SK-N-MC (cell line): Measurements from ENCODE around the gene NPEPL1.

Experiments
- DNase-seq: peaks from one replicate; pipeline ENCODE4 v3.0.0-alpha.2; 2011; ENCODE audit warnings: low read depth, low spot score
- H3K27ac ChIP-seq: fragments of 200-600 bp; sonication (generic); 2 replicates; pipeline ENCODE4 v1.5.1; 2016; ENCODE audit warnings: mixed run types
- H3K36me3 ChIP-seq: fragments of 200-600 bp; sonication (generic); 2 replicates; pipeline ENCODE4 v1.6.1; 2017; ENCODE audit warnings: antibody characterized with exemption, low read length, mixed read lengths; ENCODE audit not compliant: insufficient read depth
- H3K4me3 ChIP-seq: fragments of 200-600 bp; sonication (generic); 2 replicates; pipeline ENCODE4 v1.5.1; 2016
- H3K9ac ChIP-seq: fragments of 200-600 bp; sonication (generic); 2 replicates; pipeline ENCODE4 v1.8.0; 2017; ENCODE audit warnings: mixed run types, mixed read lengths; ENCODE audit not compliant: insufficient read length
- H3K9me3 ChIP-seq: fragments of 200-600 bp; sonication (generic); 2 replicates; pipeline ENCODE4 v1.6.1; 2017; ENCODE audit warnings: low read depth, mild to moderate bottlenecking, antibody characterized with exemption, low read length, moderate library complexity, mixed read lengths
- EZH2 ChIP-seq: fragments of 200-600 bp; sonication (generic); IDR thresholded peaks from one replicate; pipeline ENCODE4 v1.6.1; 2017; ENCODE audit warnings: antibody characterized with exemption
- FOXP2 ChIP-seq: optimal IDR thresholded peaks from 2 replicates; pipeline ENCODE3; 2011; ENCODE audit warnings: mild to moderate bottlenecking, moderate library complexity; ENCODE audit not compliant: insufficient read depth; ENCODE audit errors: extremely low read length, control extremely low read depth
- POLR2AphosphoS5 ChIP-seq: IDR thresholded peaks from 2 replicates; pipeline ENCODE4 v1.6.1; 2012; ENCODE audit warnings: mild to moderate bottlenecking, low read depth, low read length, borderline replicate concordance

NPEPL1 gene

GRCh38 chr20:58670102-58670501 lies 22.5 kb upstream of the NPEPL1 start:
- no peak overlapping the region for H3K4me3 ChIP-seq
- DNase-seq = no peak
- no peak overlapping the region for H3K27ac ChIP-seq
- peaks cover 63% of the 10 kb centered on the region for H3K36me3 ChIP-seq
- TF ChIP-seq POLR2AphosphoS5 (no peak), FOXP2 (no peak), EZH2 (no peak)
- H3K9me3 ChIP-seq = no peaks in the 10 kb centered on the region
- H3K9ac ChIP-seq = no peak overlapping the region

GRCh38 chr20:58670659-58671058 lies 21.9 kb upstream of the NPEPL1 start:
- H3K9me3 ChIP-seq = no peaks in the 10 kb centered on the region
- DNase-seq = no peak
- TF ChIP-seq EZH2 (no peak), POLR2AphosphoS5 (no peak), FOXP2 (no peak)
- no peak overlapping the region for H3K4me3 ChIP-seq
- H3K36me3 ChIP-seq = peaks cover 67% of the 10 kb centered on the region
- no peak overlapping the region for H3K27ac ChIP-seq
- H3K9ac ChIP-seq = no peak overlapping the region

GRCh38 chr20:58673119-58673518 lies 19.5 kb upstream of the NPEPL1 start:
- Histone ChIP-seq H3K9me3 (no peaks in the 10 kb centered on the region), H3K9ac (no peak overlapping the region), H3K27ac (no peak overlapping the region), H3K4me3 (no peak overlapping the region), H3K36me3 (peaks cover 67% of the 10 kb centered on the region)
- no peak for DNase-seq
- no peak for TF ChIP-seq POLR2AphosphoS5

GRCh38 chr20:58675146-58675584 lies 17.4 kb upstream of the NPEPL1 start:
- no peak overlapping the region for H3K27ac ChIP-seq
- peaks cover 55% of the 10 kb centered on the region for H3K36me3 ChIP-seq
- H3K9ac ChIP-seq = no peak overlapping the region
- no peak for DNase-seq
- TF ChIP-seq EZH2 = no peak
- TF ChIP-seq POLR2AphosphoS5 = no peak
- TF ChIP-seq FOXP2 = no peak
- no peak overlapping the region for H3K4me3 ChIP-seq
- H3K9me3 ChIP-seq = no peaks in the 10 kb centered on the region

GRCh38 chr20:58675641-58676040 lies 17.0 kb upstream of the NPEPL1 start:
- no peak for DNase-seq
- Histone ChIP-seq H3K36me3 (peaks cover 52% of the 10 kb centered on the region), H3K9me3 (no peaks in the 10 kb centered on the region), H3K9ac (no peak overlapping the region), H3K27ac (no peak overlapping the region), H3K4me3 (no peak overlapping the region)
- TF ChIP-seq EZH2 (no peak), FOXP2 (no peak), POLR2AphosphoS5 (no peak)

GRCh38 chr20:58676161-58676560 lies 16.4 kb upstream of the NPEPL1 start:
- Histone ChIP-seq H3K36me3 (peaks cover 51% of the 10 kb centered on the region), H3K4me3 (no peak overlapping the region), H3K27ac (no peak overlapping the region), H3K9ac (no peak overlapping the region), H3K9me3 (no peaks in the 10 kb centered on the region)
- TF ChIP-seq FOXP2 (no peak), POLR2AphosphoS5 (no peak), EZH2 (no peak)
- no peak for DNase-seq

GRCh38 chr20:58677079-58677604 lies 15.5 kb upstream of the NPEPL1 start:
- DNase-seq = no peak
- H3K9me3 ChIP-seq = no peaks in the 10 kb centered on the region
- H3K36me3 ChIP-seq = peaks cover 51% of the 10 kb centered on the region
- H3K27ac ChIP-seq = no peak overlapping the region
- no peak overlapping the region for H3K9ac ChIP-seq
- TF ChIP-seq FOXP2 (no peak), POLR2AphosphoS5 (no peak), EZH2 (no peak)
- H3K4me3 ChIP-seq = no peak overlapping the region

- Histone ChIP-seq H3K9ac (no peak overlapping the region), H3K27ac (no peak overlapping the region), H3K4me3 (no peak overlapping the region), H3K9me3 (no peaks in the 10 kb centered on the region), H3K36me3 (peaks cover 46% of the 10 kb centered on the region)
- DNase-seq = no peak
- TF ChIP-seq POLR2AphosphoS5 (no peak), FOXP2 (no peak), EZH2 (no peak)
Measured at GRCh38 chr20:58677808-58678207, 14.8 kb upstream of the NPEPL1 start.

GRCh38 chr20:58678806-58679205 lies 13.8 kb upstream of the NPEPL1 start:
- TF ChIP-seq FOXP2 = no peak
- no peak for TF ChIP-seq EZH2
- no peak for TF ChIP-seq POLR2AphosphoS5
- Histone ChIP-seq H3K9ac (no peak overlapping the region), H3K27ac (no peak overlapping the region), H3K9me3 (no peaks in the 10 kb centered on the region), H3K36me3 (peaks cover 36% of the 10 kb centered on the region), H3K4me3 (no peak overlapping the region)
- DNase-seq = no peak
